IMR-90 (cell line): ENCODE measurements around the gene WNT9B.

Experiments
- BHLHE40 ChIP-seq: fragments of 150-350 bp; IDR thresholded peaks from 2 replicates; pipeline ENCODE4 v1.6.1; 2016; ENCODE audit warnings: mild to moderate bottlenecking, low read depth, low read length
- CEBPB ChIP-seq: IDR thresholded peaks from 2 replicates; pipeline ENCODE4 v1.6.1; 2012; ENCODE audit warnings: low read depth, low read length, improper control_type of control experiment
- FOS ChIP-seq: fragments of 150-350 bp; IDR thresholded peaks from 2 replicates; pipeline ENCODE4 v1.6.1; 2016; ENCODE audit warnings: low read depth, low read length
- MAFK ChIP-seq: IDR thresholded peaks from 2 replicates; pipeline ENCODE4 v1.6.1; 2012; ENCODE audit warnings: low read depth, low read length, improper control_type of control experiment
- POLR2A ChIP-seq: IDR thresholded peaks from 2 replicates; pipeline ENCODE4 v1.6.1; 2012; ENCODE audit warnings: mild to moderate bottlenecking, low read depth, low read length
- RAD21 ChIP-seq: IDR thresholded peaks from 2 replicates; pipeline ENCODE4 v1.6.1; 2012; ENCODE audit warnings: low read length, improper control_type of control experiment
- RCOR1 ChIP-seq: IDR thresholded peaks from 2 replicates; pipeline ENCODE4 v1.6.1; 2012; ENCODE audit warnings: mild to moderate bottlenecking, low read length, improper control_type of control experiment; ENCODE audit not compliant: insufficient replicate concordance
- RFX5 ChIP-seq: IDR thresholded peaks from 2 replicates; pipeline ENCODE4 v1.8.0; 2012; ENCODE audit warnings: low read depth, mild to moderate bottlenecking, low read length, moderate library complexity
- SMC3 ChIP-seq: fragments of 150-350 bp; IDR thresholded peaks from 2 replicates; pipeline ENCODE4 v1.6.1; 2016; ENCODE audit warnings: low read depth, mild to moderate bottlenecking, antibody characterized with exemption, low read length, moderate library complexity
- TF ChIP-seq, protein P1 (sequence below): conservative IDR thresholded peaks from 2 replicates; pipeline ENCODE4 v1.5.1; 2012; ENCODE audit warnings: mild to moderate bottlenecking, low read depth, low read length, improper control_type of control experiment
- TF ChIP-seq, protein P2 (sequence below): fragments of 150-350 bp; IDR thresholded peaks from 2 replicates; pipeline ENCODE4 v1.6.1; 2017; ENCODE audit warnings: mild to moderate bottlenecking, antibody characterized with exemption, low read length, low read depth
- TF ChIP-seq, protein P3 (sequence below): fragments of 150-350 bp; IDR thresholded peaks from 2 replicates; pipeline ENCODE4 v1.6.1; 2016; ENCODE audit warnings: low read depth, mild to moderate bottlenecking, low read length, moderate library complexity, borderline replicate concordance

DNA sequence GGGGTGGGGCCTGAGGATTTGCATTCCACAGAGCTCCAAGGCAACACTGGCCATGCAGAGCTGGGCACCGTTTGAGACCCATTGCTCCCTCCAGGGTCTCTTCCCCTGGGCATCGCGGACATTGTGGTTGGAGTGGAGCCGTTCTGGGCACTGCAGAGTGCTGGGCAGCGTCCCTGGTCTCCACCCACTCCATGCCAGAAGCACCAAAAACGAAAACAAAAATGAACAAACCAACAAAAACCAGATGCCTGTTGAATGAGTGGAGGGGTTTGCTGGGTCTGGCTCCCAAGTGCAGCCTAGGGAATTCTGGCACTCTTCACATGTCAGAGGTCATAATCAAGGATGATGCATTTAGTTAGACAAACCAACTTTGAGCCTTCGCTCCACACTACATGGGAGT is 17.9 kb downstream of the WNT9B start:
- TF ChIP-seq RAD21 (no peak), FOS (no peak), CEBPB (no peak), POLR2A (no peak), RFX5 (no peak), SMC3 (no peak), BHLHE40 (no peak), RCOR1 (no peak), MAFK (no peak)
- TF ChIP-seq, protein P1, sequence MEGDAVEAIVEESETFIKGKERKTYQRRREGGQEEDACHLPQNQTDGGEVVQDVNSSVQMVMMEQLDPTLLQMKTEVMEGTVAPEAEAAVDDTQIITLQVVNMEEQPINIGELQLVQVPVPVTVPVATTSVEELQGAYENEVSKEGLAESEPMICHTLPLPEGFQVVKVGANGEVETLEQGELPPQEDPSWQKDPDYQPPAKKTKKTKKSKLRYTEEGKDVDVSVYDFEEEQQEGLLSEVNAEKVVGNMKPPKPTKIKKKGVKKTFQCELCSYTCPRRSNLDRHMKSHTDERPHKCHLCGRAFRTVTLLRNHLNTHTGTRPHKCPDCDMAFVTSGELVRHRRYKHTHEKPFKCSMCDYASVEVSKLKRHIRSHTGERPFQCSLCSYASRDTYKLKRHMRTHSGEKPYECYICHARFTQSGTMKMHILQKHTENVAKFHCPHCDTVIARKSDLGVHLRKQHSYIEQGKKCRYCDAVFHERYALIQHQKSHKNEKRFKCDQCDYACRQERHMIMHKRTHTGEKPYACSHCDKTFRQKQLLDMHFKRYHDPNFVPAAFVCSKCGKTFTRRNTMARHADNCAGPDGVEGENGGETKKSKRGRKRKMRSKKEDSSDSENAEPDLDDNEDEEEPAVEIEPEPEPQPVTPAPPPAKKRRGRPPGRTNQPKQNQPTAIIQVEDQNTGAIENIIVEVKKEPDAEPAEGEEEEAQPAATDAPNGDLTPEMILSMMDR: no peak
- TF ChIP-seq, protein P2, sequence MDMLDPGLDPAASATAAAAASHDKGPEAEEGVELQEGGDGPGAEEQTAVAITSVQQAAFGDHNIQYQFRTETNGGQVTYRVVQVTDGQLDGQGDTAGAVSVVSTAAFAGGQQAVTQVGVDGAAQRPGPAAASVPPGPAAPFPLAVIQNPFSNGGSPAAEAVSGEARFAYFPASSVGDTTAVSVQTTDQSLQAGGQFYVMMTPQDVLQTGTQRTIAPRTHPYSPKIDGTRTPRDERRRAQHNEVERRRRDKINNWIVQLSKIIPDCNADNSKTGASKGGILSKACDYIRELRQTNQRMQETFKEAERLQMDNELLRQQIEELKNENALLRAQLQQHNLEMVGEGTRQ: no peak
- TF ChIP-seq, protein P3, sequence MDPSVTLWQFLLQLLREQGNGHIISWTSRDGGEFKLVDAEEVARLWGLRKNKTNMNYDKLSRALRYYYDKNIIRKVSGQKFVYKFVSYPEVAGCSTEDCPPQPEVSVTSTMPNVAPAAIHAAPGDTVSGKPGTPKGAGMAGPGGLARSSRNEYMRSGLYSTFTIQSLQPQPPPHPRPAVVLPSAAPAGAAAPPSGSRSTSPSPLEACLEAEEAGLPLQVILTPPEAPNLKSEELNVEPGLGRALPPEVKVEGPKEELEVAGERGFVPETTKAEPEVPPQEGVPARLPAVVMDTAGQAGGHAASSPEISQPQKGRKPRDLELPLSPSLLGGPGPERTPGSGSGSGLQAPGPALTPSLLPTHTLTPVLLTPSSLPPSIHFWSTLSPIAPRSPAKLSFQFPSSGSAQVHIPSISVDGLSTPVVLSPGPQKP: no peak
